CD14-positive monocyte (primary cell): ENCODE results near the gene SLC35A5. TPM values are rescaled to one million over a fixed set of nuclear protein-coding genes. Genes with fewer than 3 reads are reported as not detected.

Experiments
- DNase-seq, 3 donors: peaks; one replicate each; pipeline ENCODE4 v3.0.0-alpha.2; 2011 to 2022
- H2AFZ ChIP-seq: 2 replicates; pipeline ENCODE4 v1.6.0; 2012; ENCODE audit warnings: mild to moderate bottlenecking, low read depth, low read length, inconsistent platforms; ENCODE audit not compliant: insufficient read depth, poor library complexity, severe bottlenecking
- H3K27ac ChIP-seq, 2 donors: 1 replicate in 1 of 2; 2 replicates in 1 of 2; pipeline ENCODE4 v1.5.1; 2012 to 2013; ENCODE audit warnings: low read length in 2 of 2, control low read depth in 1 of 2, inconsistent platforms in 1 of 2, low read depth in 1 of 2, mild to moderate bottlenecking in 1 of 2
- H3K27me3 ChIP-seq, 2 donors: one replicate each; pipeline versions ENCODE4 v1.6.0 to v1.6.1; 2011 to 2013; ENCODE audit warnings: low read length in 2 of 2; ENCODE audit not compliant: control insufficient read depth in 2 of 2, insufficient read depth in 2 of 2
- H3K36me3 ChIP-seq, 2 donors: replicated peaks in 1 of 2; 1 replicate in 1 of 2; 2 replicates in 1 of 2; pipeline versions ENCODE4 v1.5.1 to v1.6.1; 2012 to 2013; ENCODE audit warnings: low read length in 2 of 2, control low read depth in 1 of 2, inconsistent platforms in 1 of 2, mild to moderate bottlenecking in 1 of 2; ENCODE audit not compliant: insufficient read depth in 2 of 2, control insufficient read depth in 1 of 2
- H3K4me1 ChIP-seq, 2 donors: 1 replicate in 1 of 2; 2 replicates in 1 of 2; pipeline versions ENCODE4 v1.5.1 to v1.6.1; 2012 to 2013; ENCODE audit warnings: low read length in 2 of 2, control low read depth in 1 of 2, inconsistent platforms in 1 of 2, mild to moderate bottlenecking in 1 of 2, moderate library complexity in 1 of 2; ENCODE audit not compliant: insufficient read depth in 2 of 2, control insufficient read depth in 1 of 2
- H3K4me2 ChIP-seq: replicated peaks from 2 replicates; pipeline ENCODE3; 2012; ENCODE audit warnings: low read length, moderate library complexity, mild to moderate bottlenecking; ENCODE audit not compliant: poor library complexity, severe bottlenecking; ENCODE audit errors: extremely low read depth
- H3K4me3 ChIP-seq, 3 experiments: fragments of 200-600 bp in 1 of 3; sonication (generic) in 1 of 3; replicated peaks in 1 of 3; 1 replicate in 2 of 3; 2 replicates in 1 of 3; pipeline ENCODE4 v1.5.1; 2011 to 2013; ENCODE audit warnings: low read length in 3 of 3, mild to moderate bottlenecking in 3 of 3, control low read depth in 2 of 3, low read depth in 2 of 3, inconsistent platforms in 1 of 3, moderate library complexity in 1 of 3
- H3K79me2 ChIP-seq: 2 replicates; pipeline ENCODE4 v1.6.0; 2012; ENCODE audit warnings: mild to moderate bottlenecking, control low read depth, inconsistent platforms, low read length, moderate library complexity; ENCODE audit not compliant: insufficient read depth
- H3K9ac ChIP-seq: 2 replicates; pipeline ENCODE4 v1.6.0; 2017; ENCODE audit warnings: low read length, mild to moderate bottlenecking; ENCODE audit not compliant: insufficient read depth, poor library complexity, severe bottlenecking
- H3K9me3 ChIP-seq, 2 donors: replicated peaks in 1 of 2; 1 replicate in 1 of 2; 2 replicates in 1 of 2; pipeline versions ENCODE4 v1.5.1 to v1.6.1; 2012 to 2013; ENCODE audit warnings: low read length in 2 of 2, control low read depth in 1 of 2; ENCODE audit not compliant: control insufficient read depth in 1 of 2, insufficient read depth in 1 of 2
- H4K20me1 ChIP-seq: 2 replicates; pipeline ENCODE4 v1.6.0; 2012; ENCODE audit warnings: mild to moderate bottlenecking, low read length, control low read depth, moderate library complexity; ENCODE audit not compliant: insufficient read depth
- H3K27ac Mint-ChIP-seq, 7 donors: one replicate each; pipeline ENCODE4 v1.8.0; 2020; ENCODE audit warnings: mild to moderate bottlenecking in 7 of 7, mixed read lengths in 7 of 7, moderate library complexity in 6 of 7, inconsistent platforms in 2 of 7
- H3K27me3 Mint-ChIP-seq, 3 donors: one replicate each; pipeline ENCODE4 v1.8.0; 2021 to 2022; ENCODE audit warnings: low read depth in 3 of 3, mild to moderate bottlenecking in 3 of 3, mixed read lengths in 3 of 3, moderate library complexity in 3 of 3, inconsistent platforms in 1 of 3
- H3K36me3 Mint-ChIP-seq, 2 donors: one replicate each; pipeline ENCODE4 v1.8.0; 2020; ENCODE audit warnings: mixed read lengths in 2 of 2, inconsistent platforms in 1 of 2, mild to moderate bottlenecking in 1 of 2
- H3K4me1 Mint-ChIP-seq: one replicate; pipeline ENCODE4 v1.8.0; 2020; ENCODE audit warnings: mild to moderate bottlenecking, mixed read lengths
- H3K4me3 Mint-ChIP-seq, 2 donors: one replicate each; pipeline ENCODE4 v1.8.0; 2020; ENCODE audit warnings: mild to moderate bottlenecking in 2 of 2, mixed read lengths in 2 of 2, moderate library complexity in 1 of 2
- H3K9me3 Mint-ChIP-seq, 7 donors: one replicate each; pipeline ENCODE4 v1.8.0; 2020 to 2022; ENCODE audit warnings: mixed read lengths in 7 of 7, mild to moderate bottlenecking in 6 of 7, moderate library complexity in 6 of 7, inconsistent platforms in 2 of 7
- CTCF ChIP-seq: fragments of 200-600 bp; IDR thresholded peaks from one replicate; pipeline ENCODE4 v1.8.0; 2022; ENCODE audit warnings: antibody characterized with exemption, mild to moderate bottlenecking
- WGBS: methylation state at CpG from one replicate; pipeline ENCODE4 v1.1.5; 2013; ENCODE audit warnings: missing lambda C conversion rate; ENCODE audit not compliant: insufficient coverage; 5-methylcytosine and 5-hydroxymethylcytosine counted together
- intact Hi-C, 2 donors: fragments of 100-400 bp; cut with micrococcal nuclease; formaldehyde crosslinking; loops; one replicate each; pipeline versions ENCODE4 v1.15.0 to v1.15.1; 2023
- polyA plus RNA-seq, 3 donors: library from polyadenylated mRNA; depleted of rRNA in 1 of 3; unstranded in 2 of 3; stranded (reverse) in 1 of 3; fragments of 300-500 nt in 2 of 3; fragments of >200 nt in 1 of 3; fragmentation: Illumina TruSeq in 2 of 3; gene quantifications; 1 replicate in 2 of 3; 2 replicates in 1 of 3; pipeline ENCODE4 v1.2.3, GENCODE V29; 2012 to 2021

Gene SLC35A5
- polyA plus RNA-seq, 3 donors = 16.8 to 74.1 (median 61.3) TPM

DNA sequence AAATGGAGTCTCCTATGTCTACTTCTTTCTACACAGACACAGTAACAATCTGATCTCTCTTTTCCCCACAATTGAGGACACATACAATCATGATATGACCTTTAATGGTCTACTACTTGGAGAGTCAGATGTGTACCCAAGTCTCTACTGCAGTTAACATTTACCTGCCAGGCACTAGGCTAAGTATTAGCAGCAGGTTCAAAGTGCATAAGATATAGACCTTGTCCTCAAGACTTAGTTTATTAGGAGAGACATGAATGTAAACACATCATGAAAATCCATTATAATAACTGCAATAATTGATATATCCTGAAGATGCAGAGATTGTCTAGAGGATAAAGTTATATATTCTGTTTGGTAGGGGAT, 3.1 kb downstream of the SLC35A5 start:
- no peak for TF ChIP-seq CTCF
- Histone ChIP-seq H4K20me1 (no peaks in the 10 kb centered on the region), H2AFZ (no peak overlapping the region), H3K4me1 (peaks cover 24 to 29% of the 10 kb centered on the region in 2 donors), H3K9me3 (no peaks in the 10 kb centered on the region), H3K4me3 (no peak overlapping the region), H3K36me3 (peaks cover 10 to 50% of the 10 kb centered on the region in 2 donors), H3K27me3 (no peaks in the 10 kb centered on the region), H3K4me2 (no peak overlapping the region), H3K27ac (no peak overlapping the region), H3K79me2 (peaks cover 57% of the 10 kb centered on the region), H3K9ac (no peak overlapping the region)
- DNase-seq = no peak
- Mint-ChIP-seq H3K4me1 (peaks cover 35% of the 10 kb centered on the region), H3K36me3 (peaks cover 30 to 40% of the 10 kb centered on the region in 2 donors), H3K9me3 (no peaks in the 10 kb centered on the region), H3K27ac (no peak overlapping the region), H3K4me3 (no peak overlapping the region), H3K27me3 (no peaks in the 10 kb centered on the region)
- intact Hi-C loops = no loop called here

- Histone ChIP-seq H3K4me1 (peaks cover 26 to 28% of the 10 kb centered on the region in 2 donors), H3K9ac (no peak overlapping the region), H2AFZ (no peak overlapping the region), H3K36me3 (peaks cover 25 to 70% of the 10 kb centered on the region in 2 donors), H3K4me2 (no peak overlapping the region), H3K9me3 (no peaks in the 10 kb centered on the region), H3K27me3 (no peaks in the 10 kb centered on the region), H4K20me1 (no peaks in the 10 kb centered on the region), H3K27ac (peak overlapping the region in 1 of 2 donors; percentile 34), H3K4me3 (no peak overlapping the region), H3K79me2 (peaks cover 32% of the 10 kb centered on the region)
- H3K27me3 Mint-ChIP-seq = no peaks in the 10 kb centered on the region
- peaks cover 36% of the 10 kb centered on the region for H3K4me1 Mint-ChIP-seq
- 100% methylated on average over 1 of the region's 2 CpGs for WGBS
- intact Hi-C loops = no loop called here
- H3K27ac Mint-ChIP-seq = no peak overlapping the region
- no peak for DNase-seq
- TF ChIP-seq CTCF = no peak
- peaks cover 0 to 3% (median 0%) of the 10 kb centered on the region in 7 donors for H3K9me3 Mint-ChIP-seq
- no peak overlapping the region for H3K4me3 Mint-ChIP-seq
- H3K36me3 Mint-ChIP-seq = peaks cover 49 to 65% of the 10 kb centered on the region in 2 donors
Observed at GRCh38 chr3:112568642-112569041, 6.8 kb downstream of the SLC35A5 start.
